GM18505 (cell line): ENCODE measurements around the gene BBS12.
A peak's percentile ranks its signal among the peaks of the same experiment; 100 is the strongest.

Experiments
- ATAC-seq: cut with Tn5 transposase; IDR thresholded peaks from one replicate; pipeline ENCODE4 v1.9.1; 2021; ENCODE audit not compliant: unreplicated experiment
- POLR2A ChIP-seq: IDR thresholded peaks from 4 replicates; pipeline ENCODE4 v1.6.1; 2011; ENCODE audit warnings: borderline replicate concordance; ENCODE audit not compliant: insufficient read depth, insufficient read length; ENCODE audit errors: extremely low read depth

Gene BBS12

GRCh38 chr4:122732329-122733026 lies at the start of gene BBS12:
TSS of gene BBS12 (plus strand) at chr4:122732704. CDS start at chr4:122741893, 9,189 bp downstream.
- peak; percentile 99 for ATAC-seq
- peak; percentile 27 for TF ChIP-seq POLR2A

GRCh38 chr4:122686691-122687090 lies 45.8 kb upstream of the BBS12 start:
- no peak for TF ChIP-seq POLR2A
- no peak for ATAC-seq

GRCh38 chr4:122687531-122688061 lies 44.9 kb upstream of the BBS12 start:
- peak; percentile 65 for ATAC-seq
- TF ChIP-seq POLR2A = no peak

- ATAC-seq = no peak
- TF ChIP-seq POLR2A = no peak
These were observed 43.9 kb upstream of the BBS12 start for GRCh38 chr4:122688529-122689140.

GRCh38 chr4:122689972-122690371 lies 42.5 kb upstream of the BBS12 start:
- no peak for TF ChIP-seq POLR2A
- ATAC-seq = peak; percentile 88

- no peak for ATAC-seq
- TF ChIP-seq POLR2A = no peak
These were observed 40.5 kb upstream of the BBS12 start for GRCh38 chr4:122691988-122692387.

GRCh38 chr4:122692641-122693520 lies 39.6 kb upstream of the BBS12 start:
- no peak for ATAC-seq
- no peak for TF ChIP-seq POLR2A

GRCh38 chr4:122695226-122695625 lies 37.3 kb upstream of the BBS12 start:
- no peak for ATAC-seq
- no peak for TF ChIP-seq POLR2A

GRCh38 chr4:122700178-122700725 lies 32.3 kb upstream of the BBS12 start:
- no peak for TF ChIP-seq POLR2A
- no peak for ATAC-seq

- TF ChIP-seq POLR2A = no peak
- no peak for ATAC-seq
These were observed 31.4 kb upstream of the BBS12 start for GRCh38 chr4:122701061-122701460.

- TF ChIP-seq POLR2A = no peak
- no peak for ATAC-seq
These were observed 30.5 kb upstream of the BBS12 start for GRCh38 chr4:122701965-122702364.

GRCh38 chr4:122702939-122703338 lies 29.6 kb upstream of the BBS12 start:
- TF ChIP-seq POLR2A = no peak
- ATAC-seq = no peak

- TF ChIP-seq POLR2A = no peak
- no peak for ATAC-seq
These were observed 28.6 kb upstream of the BBS12 start for GRCh38 chr4:122703868-122704267.
